K562 (cell line): ENCODE measurements around the gene DKKL1. TPM values are rescaled to one million over a fixed set of nuclear protein-coding genes. Genes with fewer than 3 reads are reported as not detected.

Source experiments
- ATAC-seq: fragments of 200-7000 bp; cut with Tn5 transposase; 3 replicates; pipeline ENCODE4 v1.9.1; 2020; ENCODE audit warnings: moderate library complexity
- BruUV-seq: library from RNA; stranded (reverse); fragments of 400-500 nt; replicated peaks from 2 replicates; lab custom pipeline; 2021; lab: Mats Ljungman, UMichigan
- CTCF ChIA-PET: fragments of 300-600 bp; formaldehyde crosslinking; extraction: SDS; loops from one replicate; lab custom pipeline; 2021; ENCODE audit warnings: low intra/inter-chr PET ratio; lab: Yijun Ruan, JAX
- POLR2A ChIA-PET: fragments of 300-600, 350-650 bp; sonication (Branson Sonifier 250); formaldehyde crosslinking; extraction: SDS; loops from one replicate; lab custom pipeline; 2021; ENCODE audit warnings: antibody characterized with exemption, inconsistent platforms; lab: Yijun Ruan, JAX
- DNase-seq, 4 experiments: peaks; one replicate each; pipeline versions ENCODE4 v3.0.0 to v3.0.0-alpha.2; 2011 to 2018; ENCODE audit warnings: low spot score in 3 of 4, mixed read lengths in 3 of 4; ENCODE audit errors: extremely low read depth in 1 of 4
- FAIRE-seq: peaks from 2 replicates; lab custom pipeline; 2011; peaks lifted over from hg19 to GRCh38; lab: Jason Lieb, UNC
- H2AFZ ChIP-seq: 2 replicates; pipeline ENCODE4 v1.6.0; 2011; ENCODE audit warnings: low read depth, low read length, control low read depth, inconsistent platforms
- H3K27ac ChIP-seq: fragments of 200-600 bp; 3 replicates; pipeline ENCODE4 v1.8.0; 2011; ENCODE audit warnings: low read depth, mild to moderate bottlenecking, control low read depth, inconsistent platforms, low read length, moderate library complexity, mixed read lengths; ENCODE audit errors: extremely low read depth
- H3K27me3 ChIP-seq, 2 experiments: fragments of 300-600 bp in 1 of 2; 2 replicates in 1 of 2; 3 replicates in 1 of 2; pipeline versions ENCODE4 v1.6.0 to v1.8.0; 2011; ENCODE audit warnings: inconsistent platforms in 2 of 2, low read length in 2 of 2, mild to moderate bottlenecking in 1 of 2, mixed read lengths in 1 of 2, moderate library complexity in 1 of 2; ENCODE audit not compliant: control insufficient read depth in 2 of 2, insufficient read depth in 2 of 2
- H3K36me3 ChIP-seq: fragments of 300-600 bp; 3 replicates; pipeline ENCODE4 v1.8.0; 2011; ENCODE audit warnings: mild to moderate bottlenecking, low read length, inconsistent platforms; ENCODE audit not compliant: control insufficient read depth, insufficient read depth
- H3K4me1 ChIP-seq, 2 experiments: fragments of 200-600 bp in 1 of 2; replicated peaks in 1 of 2; 2 replicates in 1 of 2; 3 replicates in 1 of 2; pipeline versions ENCODE4 v1.5.1 to v1.8.0; 2011; ENCODE audit warnings: inconsistent platforms in 2 of 2, low read length in 2 of 2, mild to moderate bottlenecking in 1 of 2, mixed read lengths in 1 of 2, moderate library complexity in 1 of 2; ENCODE audit not compliant: control insufficient read depth in 2 of 2, insufficient read depth in 2 of 2
- H3K4me2 ChIP-seq: 2 replicates; pipeline ENCODE4 v1.6.1; 2011; ENCODE audit warnings: low read length, control low read depth, inconsistent platforms, mixed read lengths; ENCODE audit not compliant: insufficient read depth
- H3K4me3 ChIP-seq: fragments of 200-600 bp; sonication (generic), shearing (Covaris generic); 2 replicates; pipeline ENCODE4 v1.5.1; 2016; ENCODE audit warnings: control low read depth, inconsistent platforms
- H3K79me2 ChIP-seq: fragments of 200-600 bp; 3 replicates; pipeline ENCODE4 v1.8.0; 2011; ENCODE audit warnings: low read length, inconsistent platforms; ENCODE audit not compliant: control insufficient read depth, insufficient read depth
- H3K9ac ChIP-seq, 2 experiments: 2 replicates each; pipeline versions ENCODE4 v1.6.0 to v1.6.1; 2011; ENCODE audit warnings: low read depth in 2 of 2, low read length in 2 of 2, control low read depth in 1 of 2, inconsistent platforms in 1 of 2, mild to moderate bottlenecking in 1 of 2, mixed read lengths in 1 of 2; ENCODE audit not compliant: insufficient read depth in 1 of 2
- H3K9me1 ChIP-seq: one replicate; pipeline ENCODE4 v1.6.0; 2011; ENCODE audit warnings: inconsistent platforms, mild to moderate bottlenecking, low read length, moderate library complexity; ENCODE audit not compliant: control insufficient read depth, insufficient read depth
- H3K9me3 ChIP-seq: replicated peaks from 2 replicates; pipeline ENCODE4 v1.5.1; 2011; ENCODE audit warnings: low read depth, low read length, inconsistent platforms; ENCODE audit not compliant: control insufficient read depth, insufficient read depth
- H4K20me1 ChIP-seq: replicated peaks from 2 replicates; pipeline ENCODE4 v1.6.1; 2011; ENCODE audit warnings: low read length, inconsistent platforms, mixed read lengths; ENCODE audit not compliant: control insufficient read depth, insufficient read depth
- ARID3A ChIP-seq: IDR thresholded peaks from 2 replicates; pipeline ENCODE4 v1.6.1; 2012; ENCODE audit warnings: low read depth, low read length, improper control_type of control experiment, borderline replicate concordance
- CREM ChIP-seq: IDR thresholded peaks from 2 replicates; pipeline ENCODE4 v1.6.1; 2014; ENCODE audit warnings: antibody characterized with exemption, low read depth
- DACH1 ChIP-seq: fragments of 450-650 bp; IDR thresholded peaks from 2 replicates; pipeline ENCODE4 v1.6.1; 2018; ENCODE audit not compliant: partially characterized antibody
- ESRRA ChIP-seq: fragments of 450-650 bp; IDR thresholded peaks from 2 replicates; pipeline ENCODE4 v1.6.1; 2014; ENCODE audit warnings: low read depth, mild to moderate bottlenecking, moderate library complexity, borderline replicate concordance
- ETV6 ChIP-seq, 3 experiments: fragments of 150-350 bp in 1 of 3; sonication (generic) in 1 of 3; formaldehyde crosslinking in 1 of 3; IDR thresholded peaks; 2 replicates each; pipeline versions ENCODE4 v1.6.1 to v1.8.0; 2014 to 2022; ENCODE audit warnings: borderline replicate concordance in 2 of 3, low read depth in 2 of 3, antibody characterized with exemption in 1 of 3, low read length in 1 of 3, mild to moderate bottlenecking in 1 of 3, missing genetic modification reagents in 1 of 3
- FOXA3 ChIP-seq, 2 experiments: fragments of 450-650 bp in 1 of 2; sonication (generic) in 1 of 2; formaldehyde crosslinking; IDR thresholded peaks in 1 of 2; conservative IDR thresholded peaks in 1 of 2; 2 replicates each; pipeline versions ENCODE4 v1.4.0 to v1.8.0; 2020 to 2022; ENCODE audit warnings: mild to moderate bottlenecking in 2 of 2, missing genetic modification reagents in 1 of 2
- JUN ChIP-seq, 2 experiments: sonication (generic) in 1 of 2; formaldehyde crosslinking in 1 of 2; IDR thresholded peaks; 2 replicates each; pipeline versions ENCODE4 v1.6.1 to v1.8.0; 2012 to 2022; ENCODE audit warnings: borderline replicate concordance in 2 of 2, mild to moderate bottlenecking in 2 of 2, improper control_type of control experiment in 1 of 2, low read depth in 1 of 2, low read length in 1 of 2, missing genetic modification reagents in 1 of 2
- JUNB ChIP-seq: fragments of 450-650 bp; formaldehyde crosslinking; conservative IDR thresholded peaks from 2 replicates; pipeline ENCODE4 v1.4.0; 2020; ENCODE audit warnings: mild to moderate bottlenecking
- KAT8 ChIP-seq: fragments of 450-650 bp; IDR thresholded peaks from 2 replicates; pipeline ENCODE4 v1.6.1; 2016; ENCODE audit warnings: low read depth, mild to moderate bottlenecking
- RFX1 ChIP-seq: fragments of 450-650 bp; IDR thresholded peaks from 2 replicates; pipeline ENCODE4 v1.6.1; 2016; ENCODE audit warnings: mild to moderate bottlenecking, moderate library complexity
- SREBF2 ChIP-seq: sonication (generic); formaldehyde crosslinking; IDR thresholded peaks from 2 replicates; pipeline ENCODE4 v1.4.0; 2020; ENCODE audit warnings: mild to moderate bottlenecking, missing genetic modification reagents
- ZBTB11 ChIP-seq, 3 experiments: fragments of 200-800 bp in 1 of 3; fragments of 250-450 bp in 1 of 3; fragments of 450-650 bp in 1 of 3; sonication (Bioruptor Pico) in 1 of 3; sonication (Bioruptor generic) in 1 of 3; formaldehyde crosslinking in 1 of 3; IDR thresholded peaks; 2 replicates each; pipeline versions ENCODE4 v1.6.1 to v1.8.0; 2016 to 2022; ENCODE audit warnings: mild to moderate bottlenecking in 2 of 3, missing genetic modification characterization in 2 of 3, missing compliant biosample characterization in 1 of 3, moderate library complexity in 1 of 3
- WGBS: fragments of 100-300 bp; shearing (Covaris generic); methylation state at CpG from one replicate; pipeline ENCODE4 v1.1.6; 2016; ENCODE audit warnings: low coverage, mixed read lengths; ENCODE audit not compliant: insufficient coverage; ENCODE audit errors: missing lambda C conversion rate; 5-methylcytosine and 5-hydroxymethylcytosine counted together
- in situ Hi-C: fragments of 300-500 bp; cut with MboI; formaldehyde crosslinking; loops from 4 replicates; pipeline ENCODE4 v1.15.0; 2018; ENCODE audit warnings: inconsistent platforms, mixed read lengths
- intact Hi-C: fragments of 100-400 bp; cut with micrococcal nuclease; formaldehyde crosslinking; loops from 2 replicates; pipeline ENCODE4 v1.14.2; 2022
- polyA plus RNA-seq, 8 experiments: library from polyadenylated mRNA; depleted of rRNA in 4 of 8; stranded (reverse) in 5 of 8; unstranded in 3 of 8; fragments of >200 nt; fragmentation: Nextera tagmentation in 2 of 8; fragmentation: Illumina TruSeq in 1 of 8; extraction: Ambion mirVana in 2 of 8; extraction: Trizol in 1 of 8; gene quantifications; 2 replicates each; pipeline versions ENCODE4 v1.2.1 to v1.2.3, GENCODE V29; 2011 to 2014; ENCODE audit warnings: inconsistent platforms in 1 of 8, missing spikeins in 1 of 8
- total RNA-seq, 7 experiments: library from RNA; depleted of rRNA in 6 of 7; stranded (reverse); fragments of >200 nt in 6 of 7; fragmentation: Illumina TruSeq in 2 of 7; extraction: Trizol in 2 of 7; gene quantifications; 2 replicates each; pipeline versions ENCODE4 v1.2.1 to v1.2.3, GENCODE V29; 2011 to 2021; ENCODE audit warnings: low replicate concordance in 1 of 7

Gene DKKL1
- total and polyA plus RNA-seq, 9 of the 15 experiments (the other 6 are each of a cell fraction or from before 2014, with no cell fraction given), result 0.15 to 1.7 (median 0.52) TPM

GRCh38 chr19:49344505-49345423 is 18.9 kb upstream of the DKKL1 start:
- TF ChIP-seq ARID3A (no peak), DACH1 (no peak), ETV6 (IDR thresholded peaks at IDR 0.05; ENCODE audit: borderline replicate concordance in 1 of 2, low read depth in 2 of 2, low read length in 1 of 2) (no peak), ETV6 (CRISPR knock-in tag; IDR thresholded peaks at IDR 0.05; ENCODE audit: borderline replicate concordance) (no peak), FOXA3 (CRISPR knock-in tag; conservative IDR thresholded peaks at IDR 0.05 in 1 of 2, IDR thresholded peaks at IDR 0.05 in 1 of 2) (0 out of 4 replicates have a peak, but pooled peaks of 1 of the 2 experiments have one; percentile 20), JUNB (CRISPR knock-in tag) (no peak), ESRRA (no peak), JUN (IDR thresholded peaks at IDR 0.05; ENCODE audit: borderline replicate concordance, low read depth, low read length) (no peak), JUN (CRISPR knock-in tag; IDR thresholded peaks at IDR 0.05; ENCODE audit: borderline replicate concordance) (no peak), KAT8 (no peak), ZBTB11 (CRISPR knock-in tag; IDR thresholded peaks at IDR 0.05) (no peak), CREM (no peak), RFX1 (peak; percentile 77), SREBF2 (no peak)
- TF ChIP-seq, all 486 proteins: peak for 2
- Histone ChIP-seq H3K4me2 (no peak overlapping the region), H3K9ac (no peak overlapping the region), H3K79me2 (no peaks in the 10 kb centered on the region), H2AFZ (no peak overlapping the region), H3K36me3 (peaks cover 48% of the 10 kb centered on the region; the same call in 2 of the 3 replicates), H3K4me3 (no peak overlapping the region), H3K27me3 (no peaks in the 10 kb centered on the region), H4K20me1 (no peaks in the 10 kb centered on the region), H3K27ac (no peak overlapping the region), H3K9me1 (no peaks in the 10 kb centered on the region), H3K4me1 (peaks cover 7 to 12% of the 10 kb centered on the region in 2 experiments; a peak in 4 of 5 replicates), H3K9me3 (no peaks in the 10 kb centered on the region)
- ChIA-PET POLR2A (interaction anchor here (0.6 kb wide), 1 partner anchor 16 kb away, joined by 3 read pairs; no protein-coding TSS in a partner anchor), CTCF (no interaction called here)
- FAIRE-seq, result no peak
- no peak for DNase-seq
- in situ Hi-C loops (no loop called here), intact Hi-C loops (no loop called here)
- ATAC-seq, result no peak
- WGBS, result 68% methylated on average over 11 of the region's 11 CpGs
- no TSS peak for BruUV-seq
